Chondrocyte (in vitro differentiated cells): ENCODE data around the gene SNX21. TPM values are rescaled to one million over a fixed set of nuclear protein-coding genes. Genes with fewer than 3 reads are reported as not detected.

Source experiments
- DNase-seq: peaks from one replicate; pipeline ENCODE4 v3.0.0; 2021; ENCODE audit warnings: mixed read lengths, low spot score
- H3K27ac Mint-ChIP-seq: one replicate; pipeline ENCODE4 v1.8.0; 2021; ENCODE audit warnings: mild to moderate bottlenecking, moderate library complexity, mixed read lengths; ENCODE audit not compliant: unreplicated experiment
- H3K27me3 Mint-ChIP-seq: 2 replicates; pipeline ENCODE4 v1.8.0; 2021; ENCODE audit warnings: low read depth, mixed read lengths
- H3K36me3 Mint-ChIP-seq: 2 replicates; pipeline ENCODE4 v1.8.0; 2021; ENCODE audit warnings: low read depth, mixed read lengths
- H3K4me1 Mint-ChIP-seq: 2 replicates; pipeline ENCODE4 v1.8.0; 2021; ENCODE audit warnings: low read depth, mild to moderate bottlenecking, mixed read lengths
- H3K4me3 Mint-ChIP-seq: one replicate; pipeline ENCODE4 v1.8.0; 2021; ENCODE audit warnings: mild to moderate bottlenecking, moderate library complexity, mixed read lengths; ENCODE audit not compliant: unreplicated experiment
- H3K9me3 Mint-ChIP-seq: 2 replicates; pipeline ENCODE4 v1.8.0; 2021; ENCODE audit warnings: low read depth, mixed read lengths
- total RNA-seq: library from RNA; stranded (reverse); gene quantifications from 3 replicates; pipeline ENCODE4 v1.2.1, GENCODE V29; 2021
- TF ChIP-seq, protein P1 (sequence below): fragments of 200-600 bp; sonication (generic); IDR thresholded peaks from 2 replicates; pipeline ENCODE4 v1.5.0; 2021; ENCODE audit warnings: antibody characterized with exemption, mild to moderate bottlenecking, moderate library complexity

Gene SNX21
- total RNA-seq, 1 donor from 2014 or later: 27.7 TPM

DNA sequence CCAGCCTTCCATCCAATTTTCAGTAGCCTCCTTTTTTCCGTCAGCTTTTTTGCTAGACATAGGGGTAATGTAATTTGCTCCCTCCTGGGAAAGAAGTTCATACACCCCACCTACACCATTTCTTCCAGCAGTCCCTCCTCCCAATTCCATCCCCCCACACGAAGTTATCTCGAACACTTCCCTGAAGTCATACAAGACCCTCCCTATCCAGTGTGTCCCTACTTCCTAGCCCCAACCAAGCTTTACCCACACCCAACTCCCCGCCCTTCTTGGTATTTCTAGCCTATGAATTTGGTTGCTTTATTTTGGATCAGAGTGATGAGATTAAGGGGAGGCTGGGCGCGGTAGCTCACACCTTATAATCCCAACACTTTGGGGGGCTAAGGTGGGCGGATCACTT lies 20.1 kb upstream of the SNX21 start:
- Mint-ChIP-seq H3K4me1 (peaks cover 38% of the 10 kb centered on the region), H3K4me3 (peak overlapping the region; percentile 70), H3K36me3 (peaks cover 16% of the 10 kb centered on the region), H3K9me3 (no peaks in the 10 kb centered on the region), H3K27me3 (no peaks in the 10 kb centered on the region), H3K27ac (no peak overlapping the region)
- no peak for DNase-seq
- TF ChIP-seq, protein P1, sequence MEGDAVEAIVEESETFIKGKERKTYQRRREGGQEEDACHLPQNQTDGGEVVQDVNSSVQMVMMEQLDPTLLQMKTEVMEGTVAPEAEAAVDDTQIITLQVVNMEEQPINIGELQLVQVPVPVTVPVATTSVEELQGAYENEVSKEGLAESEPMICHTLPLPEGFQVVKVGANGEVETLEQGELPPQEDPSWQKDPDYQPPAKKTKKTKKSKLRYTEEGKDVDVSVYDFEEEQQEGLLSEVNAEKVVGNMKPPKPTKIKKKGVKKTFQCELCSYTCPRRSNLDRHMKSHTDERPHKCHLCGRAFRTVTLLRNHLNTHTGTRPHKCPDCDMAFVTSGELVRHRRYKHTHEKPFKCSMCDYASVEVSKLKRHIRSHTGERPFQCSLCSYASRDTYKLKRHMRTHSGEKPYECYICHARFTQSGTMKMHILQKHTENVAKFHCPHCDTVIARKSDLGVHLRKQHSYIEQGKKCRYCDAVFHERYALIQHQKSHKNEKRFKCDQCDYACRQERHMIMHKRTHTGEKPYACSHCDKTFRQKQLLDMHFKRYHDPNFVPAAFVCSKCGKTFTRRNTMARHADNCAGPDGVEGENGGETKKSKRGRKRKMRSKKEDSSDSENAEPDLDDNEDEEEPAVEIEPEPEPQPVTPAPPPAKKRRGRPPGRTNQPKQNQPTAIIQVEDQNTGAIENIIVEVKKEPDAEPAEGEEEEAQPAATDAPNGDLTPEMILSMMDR: no peak

DNA sequence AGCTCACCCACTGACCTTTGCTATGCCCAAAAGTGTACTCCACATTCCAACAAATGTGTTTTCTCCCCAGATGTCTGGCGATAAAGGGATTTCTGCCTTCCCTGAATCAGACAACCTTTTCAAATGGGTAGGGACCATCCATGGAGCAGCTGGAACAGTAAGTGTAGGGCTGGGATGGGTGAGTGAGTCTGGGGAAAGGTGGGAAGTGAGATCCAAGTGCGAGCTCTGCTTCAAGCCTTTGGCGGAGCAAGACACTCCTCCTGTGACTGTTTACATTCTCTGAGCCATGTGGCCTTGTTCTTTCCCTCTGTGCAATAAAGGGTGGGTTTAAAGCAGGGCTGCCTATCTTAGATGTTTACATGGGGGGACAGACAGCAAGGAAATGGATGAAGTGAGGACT lies 19.3 kb upstream of the SNX21 start:
- H3K27ac Mint-ChIP-seq: no peak overlapping the region
- no peaks in the 10 kb centered on the region for H3K27me3 Mint-ChIP-seq
- H3K36me3 Mint-ChIP-seq: peaks cover 14% of the 10 kb centered on the region
- no peak overlapping the region for H3K4me3 Mint-ChIP-seq
- TF ChIP-seq, protein P1: no peak
- H3K9me3 Mint-ChIP-seq: no peaks in the 10 kb centered on the region
- H3K4me1 Mint-ChIP-seq: peaks cover 42% of the 10 kb centered on the region
- no peak for DNase-seq

DNA sequence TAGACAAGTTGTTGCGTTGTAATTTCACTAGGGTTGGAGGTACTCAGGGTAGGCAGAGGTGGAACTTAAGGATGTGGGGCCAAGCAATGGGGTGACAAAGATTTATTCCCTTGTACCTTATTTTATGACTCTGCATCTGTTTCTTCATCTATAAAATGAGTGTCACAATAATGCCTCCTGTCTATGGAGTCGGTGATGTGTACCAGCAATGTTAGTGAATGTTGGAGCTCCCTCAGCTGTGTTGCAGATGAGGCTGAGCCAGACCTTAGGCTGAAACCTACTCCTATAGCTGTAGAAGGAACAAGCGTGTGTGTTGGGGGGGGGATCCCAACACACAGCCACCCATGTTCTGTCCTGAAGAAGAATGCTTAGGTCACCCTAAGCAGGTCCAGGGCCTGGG lies 16.6 kb upstream of the SNX21 start:
- Mint-ChIP-seq H3K36me3 (no peaks in the 10 kb centered on the region), H3K27ac (peak overlapping the region; percentile 79), H3K27me3 (no peaks in the 10 kb centered on the region), H3K4me3 (no peak overlapping the region), H3K9me3 (no peaks in the 10 kb centered on the region), H3K4me1 (peaks cover 40% of the 10 kb centered on the region)
- DNase-seq: no peak
- TF ChIP-seq, protein P1: no peak

DNA sequence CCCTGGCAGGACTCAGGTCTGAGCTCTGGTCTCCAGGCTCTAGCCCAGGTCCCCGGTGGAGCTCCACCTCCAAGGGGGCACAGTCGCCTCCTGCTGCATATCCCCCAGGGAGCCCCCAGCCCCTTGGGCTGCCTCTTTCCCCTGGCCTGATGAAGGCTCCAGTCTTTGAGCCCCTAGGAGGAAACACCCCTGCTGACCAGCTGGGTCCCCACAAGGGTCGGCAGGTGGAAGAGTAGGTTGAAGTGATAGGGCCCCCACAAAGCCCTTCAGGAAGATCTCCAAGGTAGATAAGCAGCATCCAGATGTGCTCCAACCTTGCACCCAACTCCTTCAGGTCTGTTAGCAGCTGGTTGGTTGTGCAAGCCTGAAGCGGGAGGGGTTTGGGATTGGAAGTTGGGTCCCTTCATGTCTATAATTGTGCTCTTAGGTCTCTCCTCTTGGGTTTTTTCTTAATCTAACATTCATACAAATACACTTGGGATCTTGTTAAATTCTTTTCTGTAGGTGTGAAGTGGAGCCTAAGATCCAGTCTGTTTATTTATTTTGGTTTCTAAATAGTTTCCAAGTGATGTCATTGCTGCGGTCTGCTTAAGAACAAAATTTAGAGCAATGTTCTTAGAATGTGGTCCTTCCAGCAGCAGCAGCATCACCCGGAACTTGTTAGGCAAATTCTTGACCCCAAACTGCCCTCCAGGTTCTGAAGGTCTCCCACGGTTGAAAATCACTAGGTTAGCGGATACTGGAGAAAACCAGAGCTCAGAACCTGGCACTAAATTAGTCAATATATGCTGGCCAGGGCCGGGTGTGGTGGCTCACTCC lies 16.0 kb upstream of the SNX21 start:
- Mint-ChIP-seq H3K27me3 (no peaks in the 10 kb centered on the region), H3K4me3 (no peak overlapping the region), H3K27ac (peak overlapping the region; percentile 79), H3K36me3 (no peaks in the 10 kb centered on the region), H3K4me1 (peaks cover 37% of the 10 kb centered on the region), H3K9me3 (no peaks in the 10 kb centered on the region)
- DNase-seq: no peak
- TF ChIP-seq, protein P1: no peak

DNA sequence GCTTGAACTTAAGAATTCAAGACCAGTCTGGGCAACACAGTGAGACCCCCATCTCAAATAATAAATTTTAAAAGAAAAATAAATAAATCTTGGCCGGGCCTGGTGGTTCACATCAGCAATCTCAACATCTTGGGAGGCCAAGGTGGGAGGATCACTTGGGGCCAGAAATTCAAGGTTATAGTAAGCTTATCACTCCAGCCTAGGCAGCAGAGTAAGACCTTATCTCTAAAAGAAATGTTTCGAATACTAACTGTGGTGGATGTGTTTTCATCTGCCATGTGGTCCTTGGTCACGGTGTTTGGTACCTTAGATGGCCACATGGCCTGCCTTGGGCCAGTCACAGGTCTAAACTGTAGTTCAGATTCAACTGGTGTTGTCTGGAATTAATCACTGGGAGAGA lies 15.4 kb upstream of the SNX21 start:
- Mint-ChIP-seq H3K4me3 (no peak overlapping the region), H3K27me3 (no peaks in the 10 kb centered on the region), H3K9me3 (no peaks in the 10 kb centered on the region), H3K27ac (peak overlapping the region; percentile 34), H3K36me3 (no peaks in the 10 kb centered on the region), H3K4me1 (peaks cover 31% of the 10 kb centered on the region)
- TF ChIP-seq, protein P1: no peak
- DNase-seq: no peak
